WTC11 (cell line): ENCODE measurements around the gene GAS2L3. TPM values are rescaled to one million over a fixed set of nuclear protein-coding genes. Genes with fewer than 3 reads are reported as not detected.

ENCODE experiments used
- ATAC-seq: fragments of 200-7000 bp; cut with Tn5 transposase; 2 replicates; pipeline ENCODE4 v1.10.0; 2021; ENCODE audit warnings: mild to moderate bottlenecking, moderate library complexity
- Bru-seq: library from RNA; stranded (reverse); fragments of 400-500 nt; gene quantifications from one replicate; lab custom pipeline; 2021; lab: Mats Ljungman, UMichigan
- CTCF ChIA-PET: fragments of 300-600 bp; sonication (Branson Sonifier 250); formaldehyde crosslinking; loops from one replicate; lab custom pipeline; 2021; ENCODE audit warnings: antibody characterized with exemption; lab: Charles Lee
- POLR2A ChIA-PET: fragments of 350-600 bp; sonication (Branson Sonifier 250); formaldehyde crosslinking; loops from one replicate; lab custom pipeline; 2021; ENCODE audit warnings: antibody characterized with exemption; lab: Charles Lee
- DNase-seq: peaks from one replicate; pipeline ENCODE4 v3.0.0; 2021; ENCODE audit warnings: low spot score
- H3K27ac Mint-ChIP-seq: 2 replicates; pipeline ENCODE4 v1.8.0; 2021; ENCODE audit warnings: mixed read lengths
- H3K27me3 Mint-ChIP-seq: 2 replicates; pipeline ENCODE4 v1.8.0; 2021; ENCODE audit warnings: low read depth, mild to moderate bottlenecking, moderate library complexity, mixed read lengths
- H3K36me3 Mint-ChIP-seq: 2 replicates; pipeline ENCODE4 v1.8.0; 2021; ENCODE audit warnings: mixed read lengths
- H3K4me1 Mint-ChIP-seq: 2 replicates; pipeline ENCODE4 v1.8.0; 2022; ENCODE audit warnings: mixed read lengths
- H3K4me3 Mint-ChIP-seq: 2 replicates; pipeline ENCODE4 v1.8.0; 2021; ENCODE audit warnings: mild to moderate bottlenecking, moderate library complexity, mixed read lengths
- H3K9me3 Mint-ChIP-seq: 2 replicates; pipeline ENCODE4 v1.8.0; 2021; ENCODE audit warnings: mixed read lengths
- ATF6 ChIP-seq: sonication (generic); formaldehyde crosslinking; IDR thresholded peaks from 2 replicates; pipeline ENCODE4 v1.8.1; 2023; ENCODE audit warnings: mild to moderate bottlenecking, missing genetic modification reagents
- CREM ChIP-seq: sonication (generic); formaldehyde crosslinking; IDR thresholded peaks from 2 replicates; pipeline ENCODE4 v1.8.1; 2022; ENCODE audit warnings: mild to moderate bottlenecking, missing genetic modification reagents, moderate library complexity
- ETV6 ChIP-seq: sonication (generic); formaldehyde crosslinking; IDR thresholded peaks from 2 replicates; pipeline ENCODE4 v1.8.1; 2022; ENCODE audit warnings: mild to moderate bottlenecking, missing genetic modification reagents
- GRHL2 ChIP-seq: fragments of 250-450 bp; sonication (Bioruptor Pico); IDR thresholded peaks from 2 replicates; pipeline ENCODE4 v1.8.0; 2022; ENCODE audit warnings: mild to moderate bottlenecking, moderate library complexity; ENCODE audit not compliant: insufficient replicate concordance, severe bottlenecking
- JAZF1 ChIP-seq: fragments of 250-450 bp; sonication (Bioruptor Pico); IDR thresholded peaks from 2 replicates; pipeline ENCODE4 v1.9.0; 2021; ENCODE audit warnings: moderate library complexity, mild to moderate bottlenecking, inconsistent platforms
- MYBL2 ChIP-seq: sonication (generic); formaldehyde crosslinking; IDR thresholded peaks from 2 replicates; pipeline ENCODE4 v1.8.1; 2023; ENCODE audit warnings: mild to moderate bottlenecking, moderate library complexity, missing genetic modification reagents
- NFATC4 ChIP-seq: fragments of 250-450 bp; sonication (Bioruptor Pico); IDR thresholded peaks from 2 replicates; pipeline ENCODE4 v1.9.0; 2021; ENCODE audit warnings: mild to moderate bottlenecking
- NFE2L1 ChIP-seq: sonication (generic); formaldehyde crosslinking; IDR thresholded peaks from 2 replicates; pipeline ENCODE4 v1.8.1; 2023; ENCODE audit warnings: missing genetic modification reagents
- NFYB ChIP-seq: sonication (generic); formaldehyde crosslinking; conservative IDR thresholded peaks from 2 replicates; pipeline ENCODE4 v1.8.0; 2022; ENCODE audit warnings: low read depth, missing genetic modification reagents
- NR1H2 ChIP-seq: sonication (generic); formaldehyde crosslinking; IDR thresholded peaks from 2 replicates; pipeline ENCODE4 v1.9.0; 2021; ENCODE audit warnings: mild to moderate bottlenecking, moderate library complexity, missing genetic modification reagents
- NR2C2 ChIP-seq: sonication (generic); formaldehyde crosslinking; IDR thresholded peaks from 2 replicates; pipeline ENCODE4 v1.8.0; 2022; ENCODE audit warnings: mild to moderate bottlenecking, missing genetic modification reagents
- NR3C1 ChIP-seq: sonication (generic); formaldehyde crosslinking; conservative IDR thresholded peaks from 2 replicates; pipeline ENCODE4 v1.8.1; 2023; ENCODE audit warnings: low read depth, mild to moderate bottlenecking, missing genetic modification reagents
- TCF7 ChIP-seq: sonication (generic); formaldehyde crosslinking; IDR thresholded peaks from 2 replicates; pipeline ENCODE4 v1.8.0; 2022; ENCODE audit warnings: mild to moderate bottlenecking, low read depth, missing genetic modification reagents, moderate library complexity
- TEAD1 ChIP-seq: sonication (generic); formaldehyde crosslinking; IDR thresholded peaks from 2 replicates; pipeline ENCODE4 v1.8.0; 2022; ENCODE audit warnings: mild to moderate bottlenecking, missing genetic modification reagents
- ZBTB21 ChIP-seq: sonication (generic); formaldehyde crosslinking; IDR thresholded peaks from 2 replicates; pipeline ENCODE4 v1.8.1; 2023; ENCODE audit warnings: mild to moderate bottlenecking, missing genetic modification reagents, borderline replicate concordance
- ZNF121 ChIP-seq: sonication (generic); formaldehyde crosslinking; IDR thresholded peaks from 2 replicates; pipeline ENCODE4 v1.8.0; 2023; ENCODE audit warnings: missing genetic modification reagents
- ZNF317 ChIP-seq: sonication (generic); formaldehyde crosslinking; IDR thresholded peaks from 2 replicates; pipeline ENCODE4 v1.8.1; 2023; ENCODE audit warnings: low read depth, mild to moderate bottlenecking, moderate library complexity, missing genetic modification reagents, borderline replicate concordance
- ZNF416 ChIP-seq: fragments of 250-450 bp; sonication (Bioruptor Pico); IDR thresholded peaks from 2 replicates; pipeline ENCODE4 v1.9.0; 2021; ENCODE audit warnings: mild to moderate bottlenecking, inconsistent platforms
- ZNF423 ChIP-seq: fragments of 250-450 bp; sonication (Bioruptor Pico); IDR thresholded peaks from 2 replicates; pipeline ENCODE4 v2.1.2; 2022; ENCODE audit warnings: mild to moderate bottlenecking, moderate library complexity
- ZNF512 ChIP-seq: sonication (generic); formaldehyde crosslinking; IDR thresholded peaks from 2 replicates; pipeline ENCODE4 v1.8.1; 2022; ENCODE audit warnings: missing genetic modification reagents, borderline replicate concordance
- long read RNA-seq, 3 experiments: library from RNA in 1 of 3; library from capped mRNA in 1 of 3; library from polyadenylated mRNA in 1 of 3; unstranded in 2 of 3; stranded (forward) in 1 of 3; transcript quantifications; one replicate each; pipeline ENCODE4 v2.0.0, GENCODE V29; 2021
- total RNA-seq: library from RNA; stranded (reverse); gene quantifications from 3 replicates; pipeline ENCODE4 v1.2.3, GENCODE V29; 2021
- TF ChIP-seq, protein P1 (sequence below): sonication (generic); formaldehyde crosslinking; IDR thresholded peaks from 2 replicates; pipeline ENCODE4 v1.8.1; 2023; ENCODE audit warnings: mild to moderate bottlenecking, missing genetic modification reagents, moderate library complexity
- TF ChIP-seq, protein P2 (sequence below): sonication (generic); formaldehyde crosslinking; IDR thresholded peaks from 2 replicates; pipeline ENCODE4 v1.8.1; 2023; ENCODE audit warnings: mild to moderate bottlenecking, missing genetic modification reagents, borderline replicate concordance
- TF ChIP-seq, protein P3 (sequence below): sonication (generic); formaldehyde crosslinking; IDR thresholded peaks from 2 replicates; pipeline ENCODE4 v1.8.0; 2023; ENCODE audit warnings: missing genetic modification reagents
- TF ChIP-seq, protein P4 (sequence below): sonication (generic); formaldehyde crosslinking; conservative IDR thresholded peaks from 2 replicates; pipeline ENCODE4 v1.8.1; 2023; ENCODE audit warnings: mild to moderate bottlenecking, low read depth, missing genetic modification reagents, moderate library complexity

GAS2L3 gene
- total RNA-seq (14.8 to 20.1 TPM (median 17.3 TPM) in 3 replicates), Bru-seq, nascent RNA (percentile 76 among the genes with signal in this experiment)
- long read RNA-seq, experiment 1, partial matches to known transcripts = 3 of 19 reads
- long read RNA-seq, experiment 1, other reads (novel, unspliced or antisense) = 14 of 19 reads
- long read RNA-seq, experiment 2, partial matches to known transcripts = 0 of 14 reads
- long read RNA-seq, experiment 2, other reads (novel, unspliced or antisense) = 14 of 14 reads
- long read RNA-seq, experiment 3, partial matches to known transcripts = 0 of 3 reads
- long read RNA-seq, experiment 3, other reads (novel, unspliced or antisense) = 1 of 3 reads

GRCh38 chr12:100573292-100574186, at the start of gene GAS2L3:
Gene GAS2L3 (plus strand): TSS chr12:100573684. CDS start chr12:100594905, 21,221 bp downstream.
- ATAC-seq (peak; percentile 91), DNase-seq (peak; percentile 92)
- ChIA-PET POLR2A (interaction anchor here (0.6 to 1.9 kb wide), 4 partner anchors 143 to 644 kb away, joined by 3 to 8 read pairs (median 4); no protein-coding TSS in a partner anchor), CTCF (interaction anchor here (1.0 to 2.1 kb wide), 4 partner anchors 18 to 306 kb away, joined by 4 to 13 read pairs (median 8); partner anchors contain the start of gene SCYL2)
- H3K27ac Mint-ChIP-seq = peak within 1 kb of the TSS; percentile 97
- H3K4me1 Mint-ChIP-seq = peaks cover 18% of the 10 kb centered on the region
- H3K4me3 Mint-ChIP-seq = peak within 1 kb of the TSS; percentile 95
- no peaks in the 10 kb centered on the region for H3K36me3 Mint-ChIP-seq
- H3K27me3 Mint-ChIP-seq = peaks cover 31% of the 10 kb centered on the region
- H3K9me3 Mint-ChIP-seq = no peaks in the 10 kb centered on the region
- TF ChIP-seq TCF7 (CRISPR knock-in tag) (no peak), ATF6 (CRISPR knock-in tag) (no peak), TEAD1 (CRISPR knock-in tag) (peak; percentile 19; the same call in 1 of the 2 replicates), ZNF121 (no peak), MYBL2 (peak; percentile 99), ETV6 (CRISPR knock-in tag) (peak; percentile 29; the same call in 1 of the 2 replicates), ZNF512 (no peak), NFYB (CRISPR knock-in tag) (peak; percentile 74), NFE2L1 (CRISPR knock-in tag) (peak; percentile 79; the same call in 1 of the 2 replicates), NR2C2 (CRISPR knock-in tag) (no peak), CREM (CRISPR knock-in tag) (no peak; the same call in 1 of the 2 replicates), ZNF317 (no peak), NR1H2 (CRISPR knock-in tag) (no peak), GRHL2 (CRISPR knock-in tag) (no peak), ZNF416 (CRISPR knock-in tag) (no peak), ZNF423 (CRISPR knock-in tag) (no peak), NR3C1 (CRISPR knock-in tag) (no peak), JAZF1 (no peak), NFATC4 (CRISPR knock-in tag) (no peak), ZBTB21 (CRISPR knock-in tag) (peak; percentile 90; the same call in 1 of the 2 replicates)
- TF ChIP-seq, protein P1, sequence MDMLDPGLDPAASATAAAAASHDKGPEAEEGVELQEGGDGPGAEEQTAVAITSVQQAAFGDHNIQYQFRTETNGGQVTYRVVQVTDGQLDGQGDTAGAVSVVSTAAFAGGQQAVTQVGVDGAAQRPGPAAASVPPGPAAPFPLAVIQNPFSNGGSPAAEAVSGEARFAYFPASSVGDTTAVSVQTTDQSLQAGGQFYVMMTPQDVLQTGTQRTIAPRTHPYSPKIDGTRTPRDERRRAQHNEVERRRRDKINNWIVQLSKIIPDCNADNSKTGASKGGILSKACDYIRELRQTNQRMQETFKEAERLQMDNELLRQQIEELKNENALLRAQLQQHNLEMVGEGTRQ (CRISPR knock-in tag) = peak; percentile 29
- TF ChIP-seq, protein P2, sequence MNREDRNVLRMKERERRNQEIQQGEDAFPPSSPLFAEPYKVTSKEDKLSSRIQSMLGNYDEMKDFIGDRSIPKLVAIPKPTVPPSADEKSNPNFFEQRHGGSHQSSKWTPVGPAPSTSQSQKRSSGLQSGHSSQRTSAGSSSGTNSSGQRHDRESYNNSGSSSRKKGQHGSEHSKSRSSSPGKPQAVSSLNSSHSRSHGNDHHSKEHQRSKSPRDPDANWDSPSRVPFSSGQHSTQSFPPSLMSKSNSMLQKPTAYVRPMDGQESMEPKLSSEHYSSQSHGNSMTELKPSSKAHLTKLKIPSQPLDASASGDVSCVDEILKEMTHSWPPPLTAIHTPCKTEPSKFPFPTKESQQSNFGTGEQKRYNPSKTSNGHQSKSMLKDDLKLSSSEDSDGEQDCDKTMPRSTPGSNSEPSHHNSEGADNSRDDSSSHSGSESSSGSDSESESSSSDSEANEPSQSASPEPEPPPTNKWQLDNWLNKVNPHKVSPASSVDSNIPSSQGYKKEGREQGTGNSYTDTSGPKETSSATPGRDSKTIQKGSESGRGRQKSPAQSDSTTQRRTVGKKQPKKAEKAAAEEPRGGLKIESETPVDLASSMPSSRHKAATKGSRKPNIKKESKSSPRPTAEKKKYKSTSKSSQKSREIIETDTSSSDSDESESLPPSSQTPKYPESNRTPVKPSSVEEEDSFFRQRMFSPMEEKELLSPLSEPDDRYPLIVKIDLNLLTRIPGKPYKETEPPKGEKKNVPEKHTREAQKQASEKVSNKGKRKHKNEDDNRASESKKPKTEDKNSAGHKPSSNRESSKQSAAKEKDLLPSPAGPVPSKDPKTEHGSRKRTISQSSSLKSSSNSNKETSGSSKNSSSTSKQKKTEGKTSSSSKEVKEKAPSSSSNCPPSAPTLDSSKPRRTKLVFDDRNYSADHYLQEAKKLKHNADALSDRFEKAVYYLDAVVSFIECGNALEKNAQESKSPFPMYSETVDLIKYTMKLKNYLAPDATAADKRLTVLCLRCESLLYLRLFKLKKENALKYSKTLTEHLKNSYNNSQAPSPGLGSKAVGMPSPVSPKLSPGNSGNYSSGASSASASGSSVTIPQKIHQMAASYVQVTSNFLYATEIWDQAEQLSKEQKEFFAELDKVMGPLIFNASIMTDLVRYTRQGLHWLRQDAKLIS (CRISPR knock-in tag) = no peak
- TF ChIP-seq, protein P3, sequence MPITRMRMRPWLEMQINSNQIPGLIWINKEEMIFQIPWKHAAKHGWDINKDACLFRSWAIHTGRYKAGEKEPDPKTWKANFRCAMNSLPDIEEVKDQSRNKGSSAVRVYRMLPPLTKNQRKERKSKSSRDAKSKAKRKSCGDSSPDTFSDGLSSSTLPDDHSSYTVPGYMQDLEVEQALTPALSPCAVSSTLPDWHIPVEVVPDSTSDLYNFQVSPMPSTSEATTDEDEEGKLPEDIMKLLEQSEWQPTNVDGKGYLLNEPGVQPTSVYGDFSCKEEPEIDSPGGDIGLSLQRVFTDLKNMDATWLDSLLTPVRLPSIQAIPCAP (CRISPR knock-in tag) = no peak
- TF ChIP-seq, protein P4, sequence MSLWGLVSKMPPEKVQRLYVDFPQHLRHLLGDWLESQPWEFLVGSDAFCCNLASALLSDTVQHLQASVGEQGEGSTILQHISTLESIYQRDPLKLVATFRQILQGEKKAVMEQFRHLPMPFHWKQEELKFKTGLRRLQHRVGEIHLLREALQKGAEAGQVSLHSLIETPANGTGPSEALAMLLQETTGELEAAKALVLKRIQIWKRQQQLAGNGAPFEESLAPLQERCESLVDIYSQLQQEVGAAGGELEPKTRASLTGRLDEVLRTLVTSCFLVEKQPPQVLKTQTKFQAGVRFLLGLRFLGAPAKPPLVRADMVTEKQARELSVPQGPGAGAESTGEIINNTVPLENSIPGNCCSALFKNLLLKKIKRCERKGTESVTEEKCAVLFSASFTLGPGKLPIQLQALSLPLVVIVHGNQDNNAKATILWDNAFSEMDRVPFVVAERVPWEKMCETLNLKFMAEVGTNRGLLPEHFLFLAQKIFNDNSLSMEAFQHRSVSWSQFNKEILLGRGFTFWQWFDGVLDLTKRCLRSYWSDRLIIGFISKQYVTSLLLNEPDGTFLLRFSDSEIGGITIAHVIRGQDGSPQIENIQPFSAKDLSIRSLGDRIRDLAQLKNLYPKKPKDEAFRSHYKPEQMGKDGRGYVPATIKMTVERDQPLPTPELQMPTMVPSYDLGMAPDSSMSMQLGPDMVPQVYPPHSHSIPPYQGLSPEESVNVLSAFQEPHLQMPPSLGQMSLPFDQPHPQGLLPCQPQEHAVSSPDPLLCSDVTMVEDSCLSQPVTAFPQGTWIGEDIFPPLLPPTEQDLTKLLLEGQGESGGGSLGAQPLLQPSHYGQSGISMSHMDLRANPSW (CRISPR knock-in tag) = no peak
